ENCODE results near the gene AVPR1B. TPM values are rescaled to one million over a fixed set of nuclear protein-coding genes. Genes with fewer than 3 reads are reported as not detected.

AVPR1B gene, protein sequence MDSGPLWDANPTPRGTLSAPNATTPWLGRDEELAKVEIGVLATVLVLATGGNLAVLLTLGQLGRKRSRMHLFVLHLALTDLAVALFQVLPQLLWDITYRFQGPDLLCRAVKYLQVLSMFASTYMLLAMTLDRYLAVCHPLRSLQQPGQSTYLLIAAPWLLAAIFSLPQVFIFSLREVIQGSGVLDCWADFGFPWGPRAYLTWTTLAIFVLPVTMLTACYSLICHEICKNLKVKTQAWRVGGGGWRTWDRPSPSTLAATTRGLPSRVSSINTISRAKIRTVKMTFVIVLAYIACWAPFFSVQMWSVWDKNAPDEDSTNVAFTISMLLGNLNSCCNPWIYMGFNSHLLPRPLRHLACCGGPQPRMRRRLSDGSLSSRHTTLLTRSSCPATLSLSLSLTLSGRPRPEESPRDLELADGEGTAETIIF
- not detected in 2 replicates for total RNA-seq

DNA sequence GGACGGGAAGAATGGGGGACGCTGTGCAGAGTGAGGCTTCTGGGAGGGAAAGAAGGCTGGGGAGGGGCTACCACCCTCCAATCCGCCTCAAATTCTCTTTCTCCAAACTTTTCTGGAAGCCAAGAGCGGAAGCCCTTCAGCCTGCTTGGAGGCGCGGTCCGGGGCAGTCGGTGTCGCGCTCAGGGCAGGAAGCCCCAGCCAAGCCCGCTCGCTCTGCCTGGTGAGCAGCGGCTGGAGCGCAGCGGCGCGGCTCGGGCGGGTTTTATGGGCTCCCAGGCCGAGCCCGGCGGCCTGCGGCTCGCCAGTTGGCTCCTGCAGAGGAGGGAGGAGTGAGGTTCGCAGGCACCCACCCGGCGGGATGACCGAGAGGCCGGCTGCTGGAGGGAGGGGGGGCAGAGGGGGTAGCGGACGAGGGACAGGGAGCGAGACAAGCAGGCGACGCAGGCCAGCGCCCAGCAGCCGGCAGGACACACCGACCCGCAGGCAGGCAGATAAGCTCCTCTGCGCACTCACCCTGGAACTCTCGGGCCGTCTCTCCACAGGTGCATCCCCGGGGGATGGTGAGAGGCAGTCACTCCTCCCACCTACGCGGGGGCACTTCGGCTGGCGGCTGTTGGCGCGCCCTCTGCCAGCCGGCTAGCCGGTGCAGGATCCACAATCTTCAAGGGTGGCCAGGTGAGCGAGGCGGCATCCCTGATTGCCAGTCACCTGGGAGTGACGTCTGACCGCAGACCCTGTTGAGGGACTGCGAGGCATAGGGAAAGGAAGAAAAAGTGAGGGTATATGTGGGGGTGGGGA is at the start of gene AVPR1B:
Gene AVPR1B, minus strand, starts transcription at position 238 of the 798 bp plus-strand sequence. CDS start 498 bp downstream, outside the sequence.
- peaks cover 3% of the 10 kb centered on the region for H3K36me3 Mint-ChIP-seq (ENCODE audit: low read depth)
- no peak within 1 kb of the TSS for H3K27ac Mint-ChIP-seq
- peaks cover 43% of the 10 kb centered on the region for H3K27me3 Mint-ChIP-seq (ENCODE audit: insufficient read depth)
- intact Hi-C loops (cut with micrococcal nuclease) = no loop called here
- H3K4me3 Mint-ChIP-seq = peak within 1 kb of the TSS; percentile 1
- H3K9me3 Mint-ChIP-seq = peaks cover 23% of the 10 kb centered on the region
- peaks cover 6% of the 10 kb centered on the region for H3K4me1 Mint-ChIP-seq (ENCODE audit: low read depth)
- DNase-seq (ENCODE audit: low spot score) = no peak

DNA sequence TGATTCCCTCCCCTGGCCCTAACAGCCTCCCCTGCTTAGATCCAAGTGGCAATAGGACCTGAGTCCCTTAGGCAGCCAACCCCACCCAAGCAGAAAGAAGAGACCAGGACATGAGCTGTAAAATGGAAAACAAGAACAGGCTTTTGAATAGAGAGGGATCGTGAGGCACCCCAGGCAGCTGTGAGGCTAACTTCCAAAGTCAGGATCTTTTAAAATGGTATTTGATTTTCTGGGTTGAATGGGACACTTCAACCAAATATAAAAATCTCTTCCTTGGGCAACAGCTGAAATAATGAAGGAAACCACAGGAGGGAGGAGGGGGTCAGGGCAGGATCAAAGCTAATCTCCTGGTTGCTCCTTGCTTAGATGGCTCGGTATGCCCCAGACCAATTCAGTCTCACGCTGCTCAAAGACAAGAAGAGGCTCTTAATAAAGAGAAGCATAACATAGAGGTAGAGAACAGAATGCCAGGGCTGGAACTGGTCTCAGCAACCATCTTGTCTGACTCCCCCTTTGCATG is 28.6 kb upstream of the AVPR1B start:
- peaks cover 8% of the 10 kb centered on the region for H3K4me1 Mint-ChIP-seq (ENCODE audit: low read depth)
- peaks cover 11% of the 10 kb centered on the region for H3K9me3 Mint-ChIP-seq
- peaks cover 3% of the 10 kb centered on the region for H3K36me3 Mint-ChIP-seq (ENCODE audit: low read depth)
- intact Hi-C loops (cut with micrococcal nuclease) = no loop called here
- H3K27me3 Mint-ChIP-seq (ENCODE audit: insufficient read depth) = peaks cover 41% of the 10 kb centered on the region
- no peak overlapping the region for H3K27ac Mint-ChIP-seq
- H3K4me3 Mint-ChIP-seq = no peak overlapping the region
- no peak for DNase-seq (ENCODE audit: low spot score)

DNA sequence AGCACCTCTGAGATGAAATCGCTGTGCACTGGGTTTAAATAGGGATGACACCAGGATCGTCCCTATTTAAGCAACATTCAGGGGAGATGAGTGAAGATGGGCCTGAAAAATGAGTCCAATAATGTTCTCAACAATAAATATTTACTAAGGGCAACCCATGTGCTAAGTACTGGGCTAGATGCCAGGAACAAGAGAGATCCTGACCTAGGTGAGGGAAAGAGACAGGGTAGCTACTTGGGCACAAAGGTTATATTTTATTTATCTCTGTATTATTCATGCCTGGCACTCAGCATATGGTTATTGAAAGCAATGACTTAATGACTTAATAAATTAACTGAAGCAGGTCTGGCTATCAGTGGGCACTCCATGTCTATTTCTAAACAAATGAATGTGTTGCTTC is 27.4 kb upstream of the AVPR1B start:
- peaks cover 3% of the 10 kb centered on the region for H3K36me3 Mint-ChIP-seq (ENCODE audit: low read depth)
- no peak for DNase-seq (ENCODE audit: low spot score)
- H3K27me3 Mint-ChIP-seq (ENCODE audit: insufficient read depth) = peaks cover 53% of the 10 kb centered on the region
- H3K27ac Mint-ChIP-seq = no peak overlapping the region
- peaks cover 8% of the 10 kb centered on the region for H3K4me1 Mint-ChIP-seq (ENCODE audit: low read depth)
- intact Hi-C loops (cut with micrococcal nuclease) = no loop called here
- no peak overlapping the region for H3K4me3 Mint-ChIP-seq
- peaks cover 11% of the 10 kb centered on the region for H3K9me3 Mint-ChIP-seq

DNA sequence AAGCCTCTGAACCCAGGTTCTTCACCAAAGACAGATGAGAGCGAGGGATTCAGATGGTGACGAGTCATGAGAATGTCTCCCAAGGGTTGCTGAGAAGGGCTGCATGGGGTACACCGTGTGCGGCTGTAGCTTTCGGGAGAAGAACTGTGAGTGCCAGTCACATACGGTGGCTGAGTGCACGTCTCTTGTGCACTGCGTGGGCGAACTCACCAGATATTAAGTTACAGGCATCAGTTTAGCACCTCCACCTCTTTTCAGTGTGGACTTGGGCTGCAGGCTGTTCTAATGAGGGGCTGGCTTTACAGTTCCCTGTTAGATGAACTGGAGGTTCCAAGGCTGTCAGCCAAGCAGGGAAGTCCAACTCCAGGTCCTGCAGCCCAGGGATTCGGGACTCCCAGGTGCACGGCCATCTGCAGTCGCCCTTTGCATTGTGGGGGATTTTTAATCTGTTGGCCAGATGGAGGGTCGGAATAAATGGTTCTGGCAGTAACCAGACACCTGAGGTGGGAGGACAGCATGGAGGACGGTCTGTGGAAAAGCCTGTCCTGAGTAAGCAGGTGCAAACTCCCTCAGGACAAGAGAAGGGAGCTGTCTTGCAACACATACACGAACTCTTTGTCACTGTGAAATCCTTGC is 26.5 kb upstream of the AVPR1B start:
- DNase-seq (ENCODE audit: low spot score) = no peak
- peaks cover 51% of the 10 kb centered on the region for H3K27me3 Mint-ChIP-seq (ENCODE audit: insufficient read depth)
- H3K36me3 Mint-ChIP-seq (ENCODE audit: low read depth) = peaks cover 3% of the 10 kb centered on the region
- H3K4me3 Mint-ChIP-seq = no peak overlapping the region
- intact Hi-C loops (cut with micrococcal nuclease) = no loop called here
- no peak overlapping the region for H3K27ac Mint-ChIP-seq
- peaks cover 8% of the 10 kb centered on the region for H3K4me1 Mint-ChIP-seq (ENCODE audit: low read depth)
- H3K9me3 Mint-ChIP-seq = peaks cover 11% of the 10 kb centered on the region

DNA sequence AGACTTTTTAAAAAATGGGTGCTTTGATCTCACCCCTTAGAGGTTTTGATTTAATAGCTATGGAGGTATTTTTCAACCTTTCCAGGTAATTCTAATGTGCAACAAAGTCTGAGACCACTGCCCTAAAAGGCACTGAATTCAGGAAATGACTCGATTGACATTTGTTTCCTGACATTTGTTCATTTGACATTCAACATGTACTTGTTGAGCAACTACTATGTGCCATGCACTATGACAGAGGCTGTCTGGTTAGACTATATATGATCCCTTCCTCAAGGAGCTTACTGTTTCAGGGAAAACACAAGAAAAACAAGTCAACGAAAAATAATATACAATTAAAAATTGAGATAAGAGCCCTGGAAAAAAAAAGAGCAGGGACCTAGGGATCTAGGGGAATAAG is 25.6 kb upstream of the AVPR1B start:
- Mint-ChIP-seq H3K27ac (no peak overlapping the region), H3K9me3 (peaks cover 7% of the 10 kb centered on the region), H3K36me3 (ENCODE audit: low read depth) (peaks cover 3% of the 10 kb centered on the region), H3K27me3 (ENCODE audit: insufficient read depth) (peaks cover 45% of the 10 kb centered on the region), H3K4me1 (ENCODE audit: low read depth) (peaks cover 8% of the 10 kb centered on the region), H3K4me3 (no peak overlapping the region)
- intact Hi-C loops (cut with micrococcal nuclease) = no loop called here
- no peak for DNase-seq (ENCODE audit: low spot score)

DNA sequence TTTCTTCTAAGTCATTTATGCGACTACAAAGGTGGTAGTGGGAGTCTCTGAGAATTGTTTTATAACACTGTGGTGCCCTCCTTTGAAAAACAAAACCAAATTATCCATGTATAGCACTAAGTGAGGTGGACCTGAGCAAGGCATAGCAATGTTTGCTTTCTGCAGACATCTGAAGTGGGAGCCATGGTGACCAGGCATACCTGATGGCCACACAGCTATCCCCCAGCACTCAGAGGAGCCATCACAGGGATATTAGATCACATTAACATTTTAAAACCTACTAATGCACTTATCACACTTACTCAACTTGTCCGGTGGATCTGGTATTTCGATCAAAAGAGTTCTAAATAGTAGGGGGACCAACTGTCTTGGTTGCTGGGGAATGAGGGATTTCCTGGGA is 24.8 kb upstream of the AVPR1B start:
- Mint-ChIP-seq H3K27me3 (ENCODE audit: insufficient read depth) (peaks cover 44% of the 10 kb centered on the region), H3K9me3 (peaks cover under 1% of the 10 kb centered on the region), H3K36me3 (ENCODE audit: low read depth) (peaks cover 3% of the 10 kb centered on the region), H3K4me1 (ENCODE audit: low read depth) (peaks cover 8% of the 10 kb centered on the region), H3K4me3 (no peak overlapping the region), H3K27ac (no peak overlapping the region)
- DNase-seq (ENCODE audit: low spot score) = no peak
- intact Hi-C loops (cut with micrococcal nuclease) = no loop called here

DNA sequence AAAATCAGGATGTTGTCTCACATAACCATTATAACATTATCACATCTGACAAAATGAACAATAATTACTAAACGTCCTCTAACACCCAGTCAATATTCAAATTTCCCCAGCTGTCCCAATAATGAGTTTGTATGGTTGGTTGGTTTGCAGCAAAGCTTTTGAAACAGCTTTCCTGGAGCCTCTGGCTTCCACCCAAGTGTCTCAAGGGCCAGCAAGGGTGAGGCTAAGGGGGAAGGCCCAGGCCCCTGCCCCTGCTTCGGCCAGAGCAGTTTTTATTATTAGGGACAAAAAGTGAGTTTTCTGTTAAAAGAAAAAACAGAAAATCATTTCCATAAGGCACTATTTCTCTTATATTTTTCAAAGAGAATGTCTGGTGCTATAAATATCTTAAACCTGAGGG is 19.1 kb upstream of the AVPR1B start:
- Mint-ChIP-seq H3K4me1 (ENCODE audit: low read depth) (no peaks in the 10 kb centered on the region), H3K36me3 (ENCODE audit: low read depth) (no peaks in the 10 kb centered on the region), H3K4me3 (no peak overlapping the region), H3K27ac (no peak overlapping the region), H3K27me3 (ENCODE audit: insufficient read depth) (peaks cover 25% of the 10 kb centered on the region), H3K9me3 (no peaks in the 10 kb centered on the region)
- no peak for DNase-seq (ENCODE audit: low spot score)
- intact Hi-C loops (cut with micrococcal nuclease) = no loop called here

DNA sequence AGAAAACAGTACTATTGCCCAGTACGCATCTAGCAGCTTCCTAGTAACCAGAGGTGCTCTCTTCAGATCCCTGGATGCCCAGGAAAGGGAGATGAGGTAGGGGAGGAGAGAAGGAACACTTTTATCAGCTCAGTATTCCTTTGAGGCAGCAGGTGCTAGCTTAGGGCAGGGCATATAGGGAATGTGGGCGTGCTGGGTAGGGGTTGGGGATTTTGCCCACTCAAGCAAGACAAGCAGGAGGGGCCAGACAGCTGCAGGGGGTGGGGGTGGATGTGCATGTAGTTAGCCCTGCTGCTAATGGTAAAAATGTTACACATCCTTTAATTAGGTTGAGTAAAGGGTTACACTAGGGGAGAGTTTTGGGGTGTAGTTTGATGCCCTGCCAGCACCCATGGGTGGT is 18.1 kb upstream of the AVPR1B start:
- Mint-ChIP-seq H3K27ac (no peak overlapping the region), H3K9me3 (no peaks in the 10 kb centered on the region), H3K27me3 (ENCODE audit: insufficient read depth) (peaks cover 19% of the 10 kb centered on the region), H3K4me1 (ENCODE audit: low read depth) (no peaks in the 10 kb centered on the region), H3K4me3 (no peak overlapping the region), H3K36me3 (ENCODE audit: low read depth) (no peaks in the 10 kb centered on the region)
- DNase-seq (ENCODE audit: low spot score) = no peak
- intact Hi-C loops (cut with micrococcal nuclease) = no loop called here

DNA sequence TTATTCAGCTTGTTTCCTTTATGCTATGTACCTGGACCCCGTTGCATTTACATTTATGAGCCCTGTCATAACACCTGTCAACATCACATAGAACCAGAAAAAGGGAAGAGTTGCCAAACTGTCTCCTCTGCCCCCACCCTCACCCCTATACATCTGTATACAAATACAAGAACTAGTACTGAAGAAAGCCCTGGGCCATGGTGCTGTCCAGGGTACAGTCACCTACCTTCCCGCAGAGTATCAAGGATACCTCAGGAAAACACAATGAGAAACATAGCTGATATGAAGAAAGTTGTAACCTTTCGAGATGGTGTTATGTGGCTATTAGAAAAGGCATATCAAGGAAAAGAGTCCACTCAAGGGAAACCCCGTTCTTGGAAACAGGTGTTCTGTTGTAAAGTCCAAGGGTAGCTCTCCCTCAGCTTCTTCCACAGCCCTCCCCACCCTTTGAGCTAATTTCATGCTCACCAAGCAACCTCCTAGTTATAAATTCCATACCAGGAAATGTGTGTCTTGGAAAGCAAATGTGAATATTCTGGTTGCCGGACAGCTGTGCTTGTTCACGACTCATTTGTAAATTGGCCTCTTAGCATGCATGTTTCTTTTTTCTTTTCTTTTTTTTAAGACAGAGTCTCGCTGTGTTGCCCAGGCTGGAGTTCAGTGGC is 16.7 kb upstream of the AVPR1B start:
- Mint-ChIP-seq H3K27ac (no peak overlapping the region), H3K27me3 (ENCODE audit: insufficient read depth) (peaks cover 12% of the 10 kb centered on the region), H3K4me3 (no peak overlapping the region), H3K4me1 (ENCODE audit: low read depth) (no peaks in the 10 kb centered on the region), H3K36me3 (ENCODE audit: low read depth) (no peaks in the 10 kb centered on the region), H3K9me3 (no peaks in the 10 kb centered on the region)
- intact Hi-C loops (cut with micrococcal nuclease) = no loop called here
- no peak for DNase-seq (ENCODE audit: low spot score)

DNA sequence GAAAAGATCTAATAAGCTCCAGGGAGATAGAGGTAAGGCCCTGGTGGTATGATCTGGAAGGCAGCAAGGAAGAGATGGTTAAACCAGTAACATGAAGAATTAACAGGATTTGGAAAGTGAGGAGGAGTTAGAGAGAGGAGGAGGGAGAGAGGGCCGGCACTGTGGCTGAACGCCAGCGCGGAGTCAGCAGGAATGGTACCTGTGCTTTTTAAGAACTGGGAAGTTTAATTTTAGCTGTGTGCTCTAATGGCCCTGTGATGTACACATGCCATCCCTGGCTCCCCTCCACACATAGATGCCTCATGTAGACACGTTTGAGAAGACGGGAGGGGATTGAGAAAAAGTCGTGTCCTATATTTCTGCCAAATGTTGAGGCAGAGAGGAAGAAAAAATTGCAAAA is 13.8 kb upstream of the AVPR1B start:
- H3K27ac Mint-ChIP-seq = no peak overlapping the region
- H3K36me3 Mint-ChIP-seq (ENCODE audit: low read depth) = no peaks in the 10 kb centered on the region
- peaks cover 15% of the 10 kb centered on the region for H3K27me3 Mint-ChIP-seq (ENCODE audit: insufficient read depth)
- H3K4me3 Mint-ChIP-seq = no peak overlapping the region
- no peak for DNase-seq (ENCODE audit: low spot score)
- H3K4me1 Mint-ChIP-seq (ENCODE audit: low read depth) = no peaks in the 10 kb centered on the region
- intact Hi-C loops (cut with micrococcal nuclease) = no loop called here
- no peaks in the 10 kb centered on the region for H3K9me3 Mint-ChIP-seq

DNA sequence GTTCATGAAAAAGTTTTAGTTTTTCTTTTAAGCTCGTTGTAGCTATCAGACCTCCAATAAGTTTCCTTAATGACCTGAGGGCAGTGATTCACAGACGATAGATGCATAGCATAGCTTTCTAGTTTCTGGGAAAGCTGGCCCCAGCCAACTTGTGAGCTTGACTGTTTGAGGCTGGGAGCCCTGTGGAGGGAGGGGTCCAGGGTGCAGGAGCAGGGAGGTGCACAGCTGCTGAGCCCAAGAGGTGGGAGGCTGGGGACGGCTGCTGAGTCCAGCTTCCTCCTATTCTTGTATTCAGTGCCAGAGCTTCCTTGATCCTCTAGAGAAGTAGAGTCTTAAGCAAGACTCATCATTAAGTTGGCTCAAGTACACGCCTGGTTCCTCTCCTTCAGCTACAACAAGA is 11.0 kb upstream of the AVPR1B start:
- Mint-ChIP-seq H3K27ac (no peak overlapping the region), H3K4me1 (ENCODE audit: low read depth) (no peaks in the 10 kb centered on the region), H3K36me3 (ENCODE audit: low read depth) (no peaks in the 10 kb centered on the region), H3K27me3 (ENCODE audit: insufficient read depth) (peaks cover 21% of the 10 kb centered on the region), H3K4me3 (no peak overlapping the region), H3K9me3 (no peaks in the 10 kb centered on the region)
- DNase-seq (ENCODE audit: low spot score) = no peak
- intact Hi-C loops (cut with micrococcal nuclease) = no loop called here

DNA sequence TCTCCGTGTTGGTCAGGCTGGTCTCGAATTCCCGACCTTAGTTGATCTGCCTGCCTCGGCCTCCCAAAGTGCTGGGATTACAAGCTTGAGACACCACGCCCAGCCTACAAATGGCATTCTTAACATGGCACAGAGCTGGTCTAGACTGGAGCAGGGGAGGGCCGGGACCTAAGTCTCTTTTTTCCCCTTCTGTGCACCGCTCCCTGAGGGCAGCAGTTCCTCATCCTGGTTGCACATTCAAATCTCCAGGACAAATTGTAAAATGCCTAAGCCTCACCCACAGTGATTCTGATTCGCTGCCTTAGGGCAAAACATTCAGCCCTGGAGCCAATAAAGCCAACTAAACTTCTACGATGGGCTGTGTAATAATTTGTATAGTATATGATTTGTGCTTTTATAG is 10.1 kb upstream of the AVPR1B start:
- no peaks in the 10 kb centered on the region for H3K36me3 Mint-ChIP-seq (ENCODE audit: low read depth)
- intact Hi-C loops (cut with micrococcal nuclease) = no loop called here
- H3K27me3 Mint-ChIP-seq (ENCODE audit: insufficient read depth) = peaks cover 24% of the 10 kb centered on the region
- H3K4me1 Mint-ChIP-seq (ENCODE audit: low read depth) = no peaks in the 10 kb centered on the region
- peaks cover 5% of the 10 kb centered on the region for H3K9me3 Mint-ChIP-seq
- H3K4me3 Mint-ChIP-seq = no peak overlapping the region
- DNase-seq (ENCODE audit: low spot score) = no peak
- no peak overlapping the region for H3K27ac Mint-ChIP-seq
